Endothelial cell of umbilical vein (primary cell): ENCODE measurements around the gene LRRC8A. TPM values are rescaled to one million over a fixed set of nuclear protein-coding genes. Genes with fewer than 3 reads are reported as not detected.

ENCODE experiments used
- BruUV-seq: library from RNA; stranded (reverse); fragments of 400-500 nt; replicated peaks from 2 replicates; lab custom pipeline; 2021; lab: Mats Ljungman, UMichigan
- CTCF ChIA-PET: fragments of 300-600, 350-600 bp; sonication (Branson Sonifier 250); formaldehyde crosslinking; loops from one replicate; lab custom pipeline; 2021; ENCODE audit warnings: antibody characterized with exemption, inconsistent platforms; lab: Charles Lee
- POLR2A ChIA-PET: fragments of 300-600, 350-600 bp; sonication (Branson Sonifier 250); formaldehyde crosslinking; loops from one replicate; lab custom pipeline; 2021; ENCODE audit warnings: antibody characterized with exemption, inconsistent platforms; lab: Charles Lee
- DNase-seq: peaks from one replicate; pipeline ENCODE4 v3.0.0-alpha.2; 2011; ENCODE audit warnings: low read depth, low spot score
- FAIRE-seq: peaks from 2 replicates; lab custom pipeline; 2011; peaks lifted over from hg19 to GRCh38; lab: Jason Lieb, UNC
- H2AFZ ChIP-seq: 2 replicates; pipeline ENCODE4 v1.6.0; 2012; ENCODE audit warnings: low read depth, low read length, control low read depth, inconsistent platforms
- H3K27ac ChIP-seq: 2 replicates; pipeline ENCODE4 v1.5.1; 2011; ENCODE audit warnings: low read depth, mild to moderate bottlenecking, control low read depth, low read length, moderate library complexity; ENCODE audit not compliant: insufficient read depth
- H3K27me3 ChIP-seq, 2 experiments: 2 replicates each; pipeline versions ENCODE4 v1.6.0 to v1.6.1; 2011; ENCODE audit warnings: low read length in 2 of 2, mixed read lengths in 1 of 2; ENCODE audit not compliant: control insufficient read depth in 2 of 2, insufficient read depth in 2 of 2
- H3K36me3 ChIP-seq, 2 experiments: 2 replicates in 1 of 2; 3 replicates in 1 of 2; pipeline ENCODE4 v1.5.1; 2011; ENCODE audit warnings: low read length in 2 of 2, mild to moderate bottlenecking in 1 of 2, moderate library complexity in 1 of 2; ENCODE audit not compliant: control insufficient read depth in 2 of 2, insufficient read depth in 2 of 2; ENCODE audit errors: extremely low read depth in 1 of 2
- H3K4me1 ChIP-seq: 3 replicates; pipeline ENCODE4 v1.5.1; 2011; ENCODE audit warnings: mild to moderate bottlenecking, low read length; ENCODE audit not compliant: control insufficient read depth, insufficient read depth; ENCODE audit errors: extremely low read depth
- H3K4me2 ChIP-seq: 2 replicates; pipeline ENCODE4 v1.6.1; 2011; ENCODE audit warnings: low read length, control low read depth, mixed read lengths; ENCODE audit not compliant: insufficient read depth
- H3K4me3 ChIP-seq, 3 experiments: fragments of 200-600 bp in 1 of 3; sonication (generic), shearing (Covaris generic) in 1 of 3; replicated peaks in 1 of 3; 2 replicates each; pipeline ENCODE4 v1.5.1; 2011 to 2016; ENCODE audit warnings: control low read depth in 3 of 3, low read length in 3 of 3, mild to moderate bottlenecking in 2 of 3, inconsistent platforms in 1 of 3, low read depth in 1 of 3, moderate library complexity in 1 of 3; ENCODE audit not compliant: insufficient read depth in 1 of 3
- H3K79me2 ChIP-seq: 2 replicates; pipeline ENCODE4 v1.6.0; 2012; ENCODE audit warnings: low read length, inconsistent platforms; ENCODE audit not compliant: control insufficient read depth, insufficient read depth
- H3K9ac ChIP-seq: replicated peaks from 2 replicates; pipeline ENCODE3; 2011; ENCODE audit warnings: low read length, control low read depth; ENCODE audit not compliant: insufficient read depth; ENCODE audit errors: extremely low read depth
- H3K9me1 ChIP-seq: replicated peaks from 3 replicates; pipeline ENCODE4 v1.6.0; 2011; ENCODE audit warnings: mild to moderate bottlenecking, low read length; ENCODE audit not compliant: control insufficient read depth, insufficient read depth; ENCODE audit errors: extremely low read depth
- H3K9me3 ChIP-seq: replicated peaks from 2 replicates; pipeline ENCODE4 v1.5.1; 2012; ENCODE audit warnings: low read length, inconsistent platforms; ENCODE audit not compliant: control insufficient read depth, insufficient read depth
- H4K20me1 ChIP-seq: replicated peaks from 2 replicates; pipeline ENCODE3; 2011; ENCODE audit warnings: mild to moderate bottlenecking, low read length; ENCODE audit not compliant: control insufficient read depth, insufficient read depth; ENCODE audit errors: extremely low read depth
- CTCF ChIP-seq, 2 donors: IDR thresholded peaks; 1 replicate in 1 of 2; 2 replicates in 1 of 2; pipeline ENCODE4 v1.5.1; 2011; ENCODE audit warnings: low read length in 2 of 2, mild to moderate bottlenecking in 2 of 2, moderate library complexity in 2 of 2, control low read depth in 1 of 2, inconsistent platforms in 1 of 2, low read depth in 1 of 2; ENCODE audit not compliant: insufficient read depth in 1 of 2; ENCODE audit errors: extremely low read depth in 1 of 2
- EZH2 ChIP-seq: IDR thresholded peaks from 2 replicates; pipeline ENCODE4 v1.6.1; 2012; ENCODE audit warnings: borderline replicate concordance, low read depth, mild to moderate bottlenecking, moderate library complexity, low read length, inconsistent platforms; ENCODE audit not compliant: severe bottlenecking
- MAX ChIP-seq: IDR thresholded peaks from 2 replicates; pipeline ENCODE4 v1.6.1; 2011; ENCODE audit not compliant: insufficient read depth, insufficient read length
- MYC ChIP-seq: IDR thresholded peaks from one replicate; pipeline ENCODE4 v1.6.1; 2011; ENCODE audit warnings: mild to moderate bottlenecking, low read depth, low read length
- POLR2A ChIP-seq: IDR thresholded peaks from 2 replicates; pipeline ENCODE4 v1.6.1; 2012; ENCODE audit warnings: low read depth, mild to moderate bottlenecking, control low read depth, low read length
- POLR2AphosphoS5 ChIP-seq: IDR thresholded peaks from 2 replicates; pipeline ENCODE4 v1.6.1; 2012; ENCODE audit warnings: low read depth, mild to moderate bottlenecking, control low read depth, low read length, moderate library complexity; ENCODE audit not compliant: insufficient read depth
- dilution Hi-C: fragments of 300-500 bp; cut with MboI; formaldehyde crosslinking; loops from one replicate; pipeline ENCODE4 v1.15.0; 2019; ENCODE audit warnings: low sequenced_read_pairs; ENCODE audit not compliant: extremely low pct_ligation_motif_present
- intact Hi-C: fragments of 100-400 bp; cut with micrococcal nuclease; formaldehyde crosslinking; loops from one replicate; pipeline ENCODE4 v1.10.0; 2022
- polyA plus RNA-seq, 4 experiments: library from polyadenylated mRNA; depleted of rRNA in 3 of 4; stranded (reverse) in 3 of 4; unstranded in 1 of 4; fragments of >200 nt; gene quantifications; 2 replicates each; pipeline versions ENCODE4 v1.2.1 to v1.2.3, GENCODE V29; 2011 to 2012; ENCODE audit warnings: missing spikeins in 1 of 4
- total RNA-seq: library from RNA; stranded (reverse); gene quantifications from 2 replicates; pipeline ENCODE4 v1.2.3, GENCODE V29; 2021

The LRRC8A gene
- total and polyA plus RNA-seq, 2 donors (not counting 3 experiments of a cell fraction or from before 2014, with no cell fraction given), result 99.6 to 129 TPM

GRCh38 chr9:128947277-128947526 is 65.3 kb downstream of the LRRC8A start:
- no peak for FAIRE-seq
- H3K27me3 ChIP-seq, result no peaks in the 10 kb centered on the region
- peaks cover 17% of the 10 kb centered on the region for H3K79me2 ChIP-seq
- POLR2A ChIA-PET, result no interaction called here
- H3K4me2 ChIP-seq, result peak overlapping the region; percentile 55
- no peaks in the 10 kb centered on the region for H3K9me1 ChIP-seq
- peak overlapping the region; percentile 89 for H2AFZ ChIP-seq
- peaks cover 8% of the 10 kb centered on the region for H3K4me1 ChIP-seq
- dilution Hi-C loops (no loop called here), intact Hi-C loops (loop anchor here (5.0 kb wide), 3 partner anchors 65 to 215 kb away; partner anchors contain the start of genes KYAT1, LRRC8A and SH3GLB2)
- H3K9me3 ChIP-seq, result no peaks in the 10 kb centered on the region
- H3K9ac ChIP-seq, result peak overlapping the region; percentile 94
- no peak for TF ChIP-seq MAX
- no peak for TF ChIP-seq POLR2A
- no peak for TF ChIP-seq MYC
- TF ChIP-seq CTCF (IDR thresholded peaks at IDR 0.05; ENCODE audit: extremely low read depth in 1 of 2, insufficient read depth in 1 of 2, low read depth in 1 of 2, low read length in 2 of 2), result no peak
- no peak for TF ChIP-seq POLR2AphosphoS5
- no peak for TF ChIP-seq EZH2
- CTCF ChIA-PET, result no interaction called here
- peak overlapping the region; percentile 52 for H3K27ac ChIP-seq
- H4K20me1 ChIP-seq, result no peaks in the 10 kb centered on the region
- BruUV-seq, result no TSS peak
- peaks cover 0 to 5% of the 10 kb centered on the region in 2 experiments for H3K36me3 ChIP-seq
- no peak for DNase-seq
- peak overlapping the region; percentile 78 to 89 (median 88) for H3K4me3 ChIP-seq
